Smooth muscle cell (in vitro differentiated cells): ENCODE results near the gene STON1. TPM values are rescaled to one million over a fixed set of nuclear protein-coding genes. Genes with fewer than 3 reads are reported as not detected.
A peak's percentile ranks its signal among the peaks of the same experiment; 100 is the strongest.

Experiments used
- DNase-seq: peaks from one replicate; lab custom pipeline; 2025; ENCODE audit not compliant: unreplicated experiment; lab: John Stamatoyannopoulos, UW
- H2AFZ ChIP-seq: fragments of 200-600 bp; sonication (generic); 2 replicates; pipeline ENCODE4 v1.6.0; 2016; ENCODE audit warnings: antibody characterized with exemption, low read depth, mild to moderate bottlenecking
- H3F3A ChIP-seq: fragments of 200-600 bp; sonication (generic); 2 replicates; pipeline ENCODE4 v1.6.0; 2017; ENCODE audit warnings: antibody characterized with exemption, low read depth
- H3K27ac ChIP-seq: fragments of 200-600 bp; sonication (generic); 2 replicates; pipeline ENCODE4 v1.5.1; 2016; ENCODE audit warnings: low read depth, mild to moderate bottlenecking
- H3K27me3 ChIP-seq: fragments of 200-600 bp; sonication (generic); 2 replicates; pipeline ENCODE4 v1.6.1; 2016; ENCODE audit warnings: low read depth, mild to moderate bottlenecking
- H3K36me3 ChIP-seq: fragments of 200-600 bp; sonication (generic); 2 replicates; pipeline ENCODE4 v1.5.1; 2016; ENCODE audit warnings: low read depth
- H3K4me1 ChIP-seq: fragments of 200-600 bp; sonication (generic); 2 replicates; pipeline ENCODE4 v1.5.1; 2016; ENCODE audit warnings: low read depth
- H3K4me2 ChIP-seq: fragments of 200-600 bp; sonication (generic); 2 replicates; pipeline ENCODE4 v1.6.0; 2016; ENCODE audit warnings: mild to moderate bottlenecking
- H3K4me3 ChIP-seq: fragments of 200-600 bp; sonication (generic); 2 replicates; pipeline ENCODE4 v1.5.1; 2016; ENCODE audit warnings: mild to moderate bottlenecking
- H3K79me2 ChIP-seq: fragments of 200-600 bp; sonication (generic); 2 replicates; pipeline ENCODE4 v1.6.0; 2016; ENCODE audit warnings: low read depth, mild to moderate bottlenecking
- H3K9ac ChIP-seq: fragments of 200-600 bp; sonication (generic); 2 replicates; pipeline ENCODE4 v1.6.0; 2016; ENCODE audit warnings: low read depth
- H3K9me3 ChIP-seq: fragments of 200-600 bp; sonication (generic); replicated peaks from 2 replicates; pipeline ENCODE4 v1.5.1; 2016; ENCODE audit warnings: low read depth
- H4K20me1 ChIP-seq: fragments of 200-600 bp; sonication (generic); 2 replicates; pipeline ENCODE4 v1.6.0; 2016; ENCODE audit warnings: low read depth
- CTCF ChIP-seq: fragments of 200-600 bp; sonication (generic); IDR thresholded peaks from 2 replicates; pipeline ENCODE4 v1.5.1; 2017; ENCODE audit warnings: borderline replicate concordance, mild to moderate bottlenecking, antibody characterized with exemption; ENCODE audit not compliant: insufficient read depth, poor library complexity, severe bottlenecking
- WGBS: methylation state at CpG from one replicate; pipeline ENCODE4 v1.1.7; 2016; ENCODE audit warnings: low lambda C conversion rate; 5-methylcytosine and 5-hydroxymethylcytosine counted together
- polyA plus RNA-seq: library from polyadenylated mRNA; unstranded; fragments of >200 nt; fragmentation: Nextera tagmentation; extraction: Ambion mirVana; gene quantifications from 2 replicates; pipeline ENCODE4 v1.2.1, GENCODE V29; 2016
- total RNA-seq: library from RNA; depleted of rRNA; stranded (reverse); fragments of >200 nt; gene quantifications from 2 replicates; pipeline ENCODE4 v1.2.3, GENCODE V29; 2014

The STON1 gene
- total and polyA plus RNA-seq, 2 experiments from 2014 or later, result 15.3 to 56.6 TPM

DNA sequence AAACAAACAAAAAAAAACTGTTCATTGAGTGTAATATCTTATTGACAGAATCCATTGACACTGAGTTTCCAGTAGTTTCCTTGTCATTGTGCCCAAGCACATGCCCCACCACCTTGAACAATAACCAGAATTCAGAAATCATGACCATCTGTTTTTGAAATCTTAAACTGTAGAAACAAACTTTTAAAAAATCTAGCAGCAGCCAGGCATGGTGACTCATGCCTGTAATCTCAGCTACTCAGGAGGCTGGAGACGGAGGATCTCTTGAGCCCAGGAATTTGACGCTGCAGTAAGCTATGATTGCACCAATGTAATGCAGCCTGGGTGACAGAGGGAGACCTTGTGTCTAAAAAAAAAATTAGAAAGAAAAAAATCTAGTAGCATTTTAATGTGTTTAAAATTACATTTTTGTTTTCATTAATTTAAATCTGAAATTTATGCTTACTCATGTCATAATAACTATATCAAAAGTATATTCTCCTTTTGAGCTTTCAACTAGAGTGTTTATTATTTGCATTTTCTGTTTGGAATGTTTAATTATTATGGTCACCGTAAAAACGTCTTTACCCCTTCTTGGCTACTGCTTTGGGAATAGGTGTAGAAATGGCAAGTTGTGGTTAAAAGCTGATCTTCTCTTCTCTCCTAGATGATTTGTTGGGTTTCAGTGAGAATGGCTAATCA, 25.2 kb upstream of the STON1 start:
- Histone ChIP-seq H3K27me3 (no peaks in the 10 kb centered on the region), H3K9ac (no peak overlapping the region), H3K4me3 (no peak overlapping the region), H4K20me1 (no peaks in the 10 kb centered on the region), H3F3A (peaks cover 12% of the 10 kb centered on the region), H3K4me1 (peaks cover 16% of the 10 kb centered on the region), H3K79me2 (no peaks in the 10 kb centered on the region), H3K27ac (peak overlapping the region; percentile 60), H3K9me3 (no peaks in the 10 kb centered on the region), H2AFZ (no peak overlapping the region), H3K4me2 (no peak overlapping the region), H3K36me3 (no peaks in the 10 kb centered on the region)
- no peak for DNase-seq
- no peak for TF ChIP-seq CTCF
- 35% methylated on average over 4 of the region's 4 CpGs for WGBS

DNA sequence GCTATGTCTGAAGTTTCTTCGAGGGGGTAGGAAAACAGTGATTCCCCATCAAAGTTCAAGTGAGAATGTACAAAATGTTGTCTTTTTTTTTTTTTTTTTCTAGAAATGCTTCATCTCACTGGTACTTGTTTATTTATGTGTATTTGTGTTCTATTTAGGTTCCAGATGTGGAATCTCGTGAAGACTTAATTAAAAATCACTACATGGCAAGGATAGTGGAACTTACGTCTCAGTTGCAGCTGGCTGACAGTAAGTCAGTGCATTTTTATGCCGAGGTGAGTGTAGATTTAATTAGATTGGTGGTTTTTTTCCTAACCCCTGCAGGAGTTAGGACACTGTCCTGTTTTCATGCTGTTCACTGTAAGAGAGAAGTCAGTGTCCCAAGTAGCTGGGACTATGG, 22.8 kb upstream of the STON1 start:
- TF ChIP-seq CTCF, result no peak
- H3K9ac ChIP-seq, result no peak overlapping the region
- WGBS, result 76% methylated on average over 4 of the region's 4 CpGs
- H3K4me2 ChIP-seq, result no peak overlapping the region
- peaks cover 34% of the 10 kb centered on the region for H3K4me1 ChIP-seq
- H3K9me3 ChIP-seq, result no peaks in the 10 kb centered on the region
- DNase-seq, result no peak
- no peaks in the 10 kb centered on the region for H3K27me3 ChIP-seq
- no peak overlapping the region for H3K4me3 ChIP-seq
- peak overlapping the region; percentile 29 for H3K27ac ChIP-seq
- H3K36me3 ChIP-seq, result no peaks in the 10 kb centered on the region
- H3F3A ChIP-seq, result peaks cover 24% of the 10 kb centered on the region
- H4K20me1 ChIP-seq, result no peaks in the 10 kb centered on the region
- H3K79me2 ChIP-seq, result no peaks in the 10 kb centered on the region
- H2AFZ ChIP-seq, result no peak overlapping the region

- Histone ChIP-seq H3K79me2 (no peaks in the 10 kb centered on the region), H3K27me3 (no peaks in the 10 kb centered on the region), H3K4me3 (peak overlapping the region; percentile 1), H4K20me1 (no peaks in the 10 kb centered on the region), H2AFZ (no peak overlapping the region), H3K4me2 (peak overlapping the region; percentile 51), H3K27ac (peak overlapping the region; percentile 87), H3F3A (peaks cover 31% of the 10 kb centered on the region), H3K4me1 (peaks cover 44% of the 10 kb centered on the region), H3K9me3 (no peaks in the 10 kb centered on the region), H3K36me3 (no peaks in the 10 kb centered on the region), H3K9ac (peak overlapping the region; percentile 11)
- 21% methylated on average over 5 of the region's 5 CpGs for WGBS
- no peak for TF ChIP-seq CTCF
- DNase-seq, result no peak
Measured at GRCh38 chr2:48508461-48509124, 21.4 kb upstream of the STON1 start.

DNA sequence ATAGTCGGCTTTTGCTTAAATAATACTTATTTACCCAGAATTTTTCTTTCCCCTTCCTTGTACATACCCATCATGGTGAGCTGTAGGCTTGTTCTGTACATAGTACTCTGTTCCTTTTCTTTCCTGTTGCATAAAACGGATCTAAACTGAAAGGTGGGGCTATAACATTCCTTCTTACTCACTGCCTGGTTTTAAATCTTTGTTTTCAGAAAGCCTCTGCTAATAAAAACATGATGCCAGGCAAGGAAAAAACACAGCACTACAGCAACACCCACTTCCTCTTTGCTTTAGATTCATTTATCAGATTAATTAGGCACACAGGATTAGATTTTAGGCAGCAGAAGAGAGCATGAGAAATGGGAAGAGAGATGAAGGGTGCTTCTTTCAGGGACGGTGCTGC, 19.6 kb upstream of the STON1 start:
- peak overlapping the region; percentile 87 for H3K27ac ChIP-seq
- peaks cover 46% of the 10 kb centered on the region for H3K4me1 ChIP-seq
- H3K4me3 ChIP-seq, result no peak overlapping the region
- H3K9ac ChIP-seq, result peak overlapping the region; percentile 13
- no peaks in the 10 kb centered on the region for H3K79me2 ChIP-seq
- no peaks in the 10 kb centered on the region for H3K36me3 ChIP-seq
- peaks cover 30% of the 10 kb centered on the region for H3F3A ChIP-seq
- no peak for TF ChIP-seq CTCF
- 63% methylated on average over 3 of the region's 3 CpGs for WGBS
- no peaks in the 10 kb centered on the region for H3K9me3 ChIP-seq
- H2AFZ ChIP-seq, result no peak overlapping the region
- no peaks in the 10 kb centered on the region for H3K27me3 ChIP-seq
- H3K4me2 ChIP-seq, result peak overlapping the region; percentile 51
- no peak for DNase-seq
- no peaks in the 10 kb centered on the region for H4K20me1 ChIP-seq
